Middle frontal gyrus (tissue), 1 donor: ENCODE measurements around the gene SLC25A4.
"Not testable (repeated sequence)": the region's sequence is repeated elsewhere in the genome, so short reads cannot be mapped to it uniquely, and the experiment has no call there.

Source experiments
- DNase-seq: peaks from one replicate; pipeline ENCODE4 v3.0.0-alpha.2; 2015; ENCODE audit warnings: low spot score; ENCODE audit errors: extremely low spot score

Gene SLC25A4

DNA sequence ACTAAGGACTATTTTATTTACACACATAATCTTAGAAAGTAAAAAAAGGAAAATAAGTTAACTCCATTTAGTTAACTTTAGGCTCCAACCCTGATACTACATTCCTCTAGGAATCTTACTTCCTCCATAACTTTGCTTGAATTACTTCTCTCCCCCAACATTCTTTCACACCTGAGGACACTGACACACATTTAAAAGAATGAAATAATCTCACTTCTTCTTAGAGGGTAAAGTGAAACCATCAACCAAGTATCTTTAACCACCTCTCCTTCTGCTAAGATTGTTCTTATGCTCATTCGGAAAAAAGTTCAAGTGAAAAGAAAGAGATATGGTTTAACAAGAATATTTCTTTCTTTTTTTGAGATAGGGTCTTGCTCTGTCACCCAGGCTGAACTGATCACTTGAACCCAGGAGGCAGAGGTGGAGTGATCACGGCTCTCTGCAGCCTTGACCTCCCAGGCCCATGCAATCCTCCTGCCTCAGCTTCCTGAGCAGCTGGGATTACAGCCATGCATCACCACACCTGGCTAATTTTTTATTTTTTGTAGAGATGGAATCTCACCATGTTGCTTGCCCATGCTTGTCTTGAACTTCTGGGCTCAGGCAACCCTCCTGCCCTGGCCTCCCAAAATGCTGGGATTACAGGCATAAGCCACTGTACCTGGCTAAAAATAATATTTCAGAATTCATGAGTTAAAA, 28.5 kb downstream of the SLC25A4 start:
- DNase-seq: no peak

DNA sequence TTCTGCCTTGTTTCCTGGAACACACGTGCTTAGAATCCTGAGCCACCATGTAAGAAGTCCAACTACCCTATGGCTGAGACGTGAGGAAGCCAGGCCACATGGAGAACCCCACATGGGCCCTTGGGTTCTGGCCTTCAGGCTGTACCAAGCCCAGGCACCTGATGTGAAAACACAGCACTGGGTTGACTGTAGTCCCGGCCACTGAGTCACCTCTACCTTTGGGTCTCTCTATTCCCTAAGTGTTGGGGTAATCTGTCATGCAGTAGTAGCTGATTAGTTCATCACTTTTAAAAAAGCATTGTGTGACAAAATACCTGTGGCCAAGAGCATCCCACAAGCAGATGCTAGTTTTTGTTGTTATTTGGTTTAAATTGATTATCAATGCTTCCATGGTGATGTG, 36.4 kb downstream of the SLC25A4 start:
- DNase-seq: no peak

DNA sequence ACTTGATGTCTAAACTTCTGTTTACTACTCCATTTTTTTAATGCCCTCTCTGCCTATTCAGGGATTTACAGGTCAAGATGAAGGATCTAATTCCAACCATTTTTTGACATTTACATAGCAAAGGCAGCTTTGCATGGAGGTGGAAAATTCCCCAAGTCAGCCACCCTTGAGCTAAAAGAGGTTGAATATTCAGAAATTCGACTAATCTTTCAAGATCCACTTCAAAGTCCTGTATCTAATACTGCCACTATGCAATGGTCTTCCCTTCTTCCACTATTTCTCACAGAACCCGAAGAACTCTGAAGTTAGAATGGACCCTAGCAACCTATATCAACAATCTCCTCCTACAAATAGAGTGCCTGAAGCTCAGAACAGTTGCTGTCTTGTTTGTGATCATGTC, 39.2 kb downstream of the SLC25A4 start:
- DNase-seq: no peak

DNA sequence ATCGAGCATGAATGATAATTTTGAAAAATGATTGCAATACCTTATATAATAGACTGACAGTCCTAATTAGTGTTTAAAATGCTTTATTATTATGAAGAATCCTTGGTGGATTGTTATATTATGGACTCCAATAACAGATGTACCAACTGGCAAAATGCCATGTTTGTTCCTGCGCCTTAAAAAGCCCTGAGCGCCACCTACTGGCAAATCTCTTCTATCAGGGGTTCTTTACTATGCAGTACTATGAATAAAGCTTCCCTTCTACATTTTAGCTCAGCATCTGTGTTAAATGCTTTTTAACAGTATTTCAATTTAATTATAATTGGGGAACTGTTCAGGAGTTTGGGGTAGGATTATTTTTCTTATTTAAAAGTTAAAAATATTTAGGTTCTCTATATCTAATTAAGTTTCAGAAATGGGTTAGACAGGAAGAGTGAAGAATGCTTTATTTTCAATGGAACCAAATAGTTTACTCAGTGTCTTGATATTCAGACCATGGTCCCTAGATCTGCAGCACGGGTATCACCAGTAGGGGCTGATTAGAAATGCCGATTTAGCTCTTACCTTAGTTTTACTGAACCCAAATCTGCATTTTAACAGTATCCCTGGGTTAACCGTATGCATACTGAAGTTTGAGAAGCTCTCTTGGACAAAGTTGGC, 40.7 kb downstream of the SLC25A4 start:
- peak; percentile 80 for DNase-seq

DNA sequence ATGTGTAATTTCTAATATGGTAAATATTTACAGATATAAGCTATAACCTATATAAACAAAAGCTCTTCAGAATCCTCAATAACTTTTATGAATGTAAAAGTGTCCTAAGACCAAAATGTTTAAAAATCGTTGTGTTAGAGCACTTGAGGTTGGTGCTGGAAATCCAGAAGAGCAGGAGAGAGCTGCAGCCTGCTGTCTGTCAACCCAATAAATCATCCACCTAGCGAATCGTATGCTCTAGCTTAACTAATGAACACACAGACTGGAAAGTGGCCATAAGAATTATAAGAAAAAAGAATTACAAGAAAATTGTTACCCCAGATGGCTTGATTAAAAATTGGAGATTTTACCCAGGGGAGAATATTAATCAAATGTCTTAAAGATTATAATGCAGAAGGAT, 43.7 kb downstream of the SLC25A4 start:
- DNase-seq: no peak

DNA sequence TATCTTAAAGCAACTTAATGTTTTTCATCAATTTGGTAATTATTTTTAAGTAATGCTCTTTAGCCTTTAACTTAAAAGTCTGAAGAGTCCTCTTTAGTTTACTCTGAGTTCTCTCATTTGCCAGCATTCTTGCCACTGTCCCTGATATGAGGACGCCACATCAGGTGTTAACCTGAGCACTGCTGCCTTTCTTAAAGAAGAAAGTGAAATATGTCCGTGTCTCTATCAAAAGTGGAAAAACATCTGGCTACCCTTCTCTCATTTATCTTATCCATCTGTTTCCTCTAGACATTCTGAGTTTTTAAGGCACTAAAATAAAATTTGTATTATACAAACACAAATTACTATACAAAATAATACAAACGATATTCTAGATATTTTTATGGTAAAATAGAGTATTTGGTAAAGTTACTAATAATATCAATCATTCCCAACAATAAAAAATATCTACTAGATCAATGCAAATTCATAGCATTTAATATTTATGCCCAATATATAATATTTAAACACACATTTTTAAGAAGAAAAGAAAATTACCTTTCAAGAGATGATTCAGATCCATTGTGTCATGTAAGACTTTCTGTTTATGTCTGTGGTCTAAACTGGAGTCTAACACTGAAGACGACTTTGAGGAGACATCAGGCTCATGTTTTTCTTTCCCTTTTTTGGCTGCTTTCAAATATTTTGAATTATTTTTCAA, 46.7 kb downstream of the SLC25A4 start:
- DNase-seq: no peak

DNA sequence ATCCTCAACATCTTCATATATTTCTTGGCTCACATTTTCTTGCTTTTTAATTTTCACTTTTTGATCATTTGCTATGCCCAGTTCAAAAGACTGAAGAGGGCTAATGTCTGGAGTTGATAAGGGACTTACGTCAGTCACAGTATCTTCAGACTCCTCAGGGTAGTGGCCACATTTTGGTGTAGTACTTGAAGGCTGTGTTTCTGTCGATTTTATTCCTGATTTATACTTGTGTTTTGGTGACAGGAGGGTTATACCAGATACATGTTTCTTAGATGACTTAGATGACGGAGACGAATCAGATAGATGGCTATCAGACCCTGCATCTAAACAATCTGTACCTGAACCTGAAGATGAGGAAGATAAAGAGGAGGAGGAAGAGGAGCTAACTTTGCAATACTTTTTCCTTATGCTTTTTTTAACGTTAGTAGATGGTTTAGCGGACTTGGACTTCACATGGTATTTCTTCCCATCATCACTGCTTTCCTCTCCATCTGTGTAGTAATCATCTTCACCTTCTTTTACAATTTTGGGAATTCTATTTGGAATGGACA, 47.3 kb downstream of the SLC25A4 start:
- no peak for DNase-seq

DNA sequence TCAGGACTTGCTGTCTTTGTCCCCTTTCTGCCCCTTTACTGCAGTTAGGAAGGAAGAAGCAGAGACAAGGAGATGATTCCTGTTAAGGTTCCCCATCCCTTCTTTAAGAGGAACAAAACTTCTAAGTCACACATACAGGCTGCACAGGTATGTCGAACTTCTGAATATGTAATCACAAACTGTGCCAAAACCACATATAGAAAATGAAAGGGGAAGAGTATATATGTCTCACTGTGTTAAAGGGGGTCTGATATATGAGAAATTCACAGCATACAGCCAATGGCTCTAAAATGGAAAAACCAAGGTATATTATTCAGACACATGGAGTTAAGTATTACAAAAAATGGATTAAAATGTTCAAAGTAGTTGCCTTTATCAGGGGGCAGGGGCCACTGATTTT, 49.0 kb downstream of the SLC25A4 start:
- DNase-seq: no peak

DNA sequence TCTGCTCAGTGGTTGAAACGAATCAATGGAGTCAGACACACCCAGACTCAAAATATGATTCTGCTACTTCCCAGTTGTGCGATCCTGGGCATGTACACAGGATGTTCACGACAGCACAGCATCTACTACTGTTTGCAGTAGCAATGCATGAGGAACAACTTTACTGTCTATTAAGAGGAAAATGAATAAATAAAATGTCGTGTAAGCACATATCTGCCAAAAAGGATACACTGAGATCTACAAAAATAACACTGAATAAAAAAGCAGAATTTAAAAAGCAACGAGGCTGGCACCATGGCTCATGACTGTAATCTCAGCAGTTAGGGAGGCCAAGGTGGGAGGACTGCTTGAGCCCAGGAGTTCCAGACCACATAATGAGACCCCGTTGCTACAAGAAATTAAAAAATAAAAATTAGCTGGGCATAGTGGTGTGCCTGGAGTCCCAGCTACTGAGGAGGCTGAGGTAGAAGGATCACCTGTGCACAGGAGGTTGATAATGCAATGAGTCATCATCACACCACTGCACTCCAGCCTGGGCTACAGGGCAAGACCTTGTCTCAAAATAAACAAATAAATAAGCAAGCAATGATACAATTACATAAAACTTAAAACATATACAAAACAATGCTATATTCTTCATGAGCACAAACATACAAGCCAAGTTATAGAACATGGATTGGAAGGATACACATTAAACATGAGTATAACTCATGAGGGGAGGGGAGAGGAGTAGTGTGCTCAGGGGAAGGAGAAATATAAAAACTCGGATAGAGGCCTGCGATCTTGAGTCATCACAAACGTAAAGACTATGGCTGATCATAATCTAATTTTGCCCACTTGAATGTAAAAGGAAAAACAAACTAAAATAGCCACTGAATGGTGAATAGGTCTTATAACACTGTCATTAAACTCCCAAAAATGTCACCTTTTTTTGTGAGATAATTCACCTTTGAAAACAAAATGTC, 52.1 kb downstream of the SLC25A4 start:
- no peak for DNase-seq

DNA sequence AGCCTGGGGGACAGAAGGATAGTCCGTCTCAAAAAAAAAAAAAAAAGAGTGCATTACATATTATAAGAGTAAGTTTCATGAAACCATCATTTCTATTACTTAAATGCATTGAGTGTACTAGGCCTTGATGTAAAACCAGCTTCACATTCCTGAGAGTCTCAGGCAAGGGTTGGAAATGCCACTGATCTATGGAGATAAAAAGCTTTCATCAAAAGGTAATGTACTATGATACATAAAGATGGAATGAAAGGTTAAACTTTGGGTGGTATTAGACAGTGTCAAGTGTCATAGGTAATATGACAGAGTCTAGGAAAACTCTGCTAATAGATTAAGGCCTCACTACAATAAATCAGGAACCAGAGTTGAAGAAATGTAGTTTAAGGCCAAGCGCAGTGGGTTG, 53.4 kb downstream of the SLC25A4 start:
- no peak for DNase-seq

DNA sequence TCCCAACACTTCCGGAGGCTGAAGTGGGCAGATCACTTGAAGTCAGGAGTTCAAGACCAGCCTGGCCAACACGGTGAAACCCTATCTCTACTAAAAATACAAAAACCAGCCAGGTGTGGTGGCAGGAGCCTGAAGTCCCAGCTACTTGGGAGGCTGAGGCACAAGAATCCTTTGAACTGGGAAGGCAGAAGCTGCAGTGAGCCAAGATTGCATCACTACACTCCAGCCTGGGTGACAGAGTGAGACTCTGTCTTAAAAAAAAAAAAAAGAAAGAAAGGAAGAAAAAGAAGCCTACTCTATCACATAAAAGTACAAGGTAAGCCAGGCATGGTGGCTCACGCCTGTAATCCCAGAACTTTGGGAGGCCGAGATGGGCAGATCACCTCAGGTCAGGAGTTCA, 55.1 kb downstream of the SLC25A4 start:
- DNase-seq: not testable (repeated sequence)
